ENCODE data around the gene HRH2. TPM values are rescaled to one million over a fixed set of nuclear protein-coding genes. Genes with fewer than 3 reads are reported as not detected.
A peak's percentile ranks its signal among the peaks of the same experiment; 100 is the strongest.

The HRH2 gene
- total RNA-seq, 2 experiments from 2014 or later: 2.9 to 3.4 TPM

DNA sequence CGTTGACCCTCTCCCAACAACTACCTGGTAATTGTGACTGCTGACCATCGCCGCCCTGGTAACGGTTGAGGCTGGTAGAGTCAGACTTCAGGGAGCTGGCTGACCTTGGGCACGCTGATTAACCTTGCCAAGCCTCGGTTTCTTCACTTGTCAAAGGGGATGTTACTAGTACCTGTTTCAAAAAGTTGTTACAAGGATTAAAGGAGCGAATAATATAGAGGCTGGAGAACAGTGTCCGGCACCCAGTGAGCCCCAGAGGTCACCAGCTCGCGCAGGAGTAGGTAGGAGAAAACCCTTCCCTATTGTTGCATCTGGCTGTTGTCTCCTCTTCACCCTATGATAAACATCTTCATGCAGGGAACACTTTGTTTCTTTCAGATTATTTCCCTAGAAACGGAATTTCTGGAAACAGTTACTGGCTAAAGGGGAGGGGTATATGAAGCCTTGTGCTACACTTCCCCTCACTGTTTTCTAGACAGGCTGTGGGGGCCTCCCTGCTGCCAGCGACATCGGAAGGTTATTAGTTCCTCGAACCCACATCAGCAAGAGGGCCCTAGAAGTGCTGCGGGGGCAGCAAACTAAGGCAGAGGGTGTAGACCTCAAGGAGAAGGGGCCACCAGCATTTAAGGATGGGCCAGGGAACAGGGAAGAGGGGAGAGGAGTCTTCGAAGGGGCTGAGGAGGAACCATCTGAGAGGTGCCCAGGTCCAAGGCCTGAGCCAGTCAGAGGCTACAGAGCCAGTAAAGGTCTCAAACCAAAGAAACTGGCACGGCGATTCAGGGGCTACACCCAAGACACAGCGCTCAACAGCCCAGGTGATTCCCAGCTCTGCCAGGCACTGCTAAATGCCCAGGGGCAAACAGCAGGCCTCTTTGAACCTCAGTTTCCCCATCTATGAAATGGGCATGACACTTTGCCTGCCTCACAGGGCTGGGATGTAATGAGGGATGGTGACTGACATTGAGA, 37.6 kb downstream of the HRH2 start:
- Mint-ChIP-seq H3K4me3 (no peak overlapping the region), H3K4me1 (ENCODE audit: low read depth) (peaks cover 61% of the 10 kb centered on the region), H3K36me3 (ENCODE audit: low read depth) (peaks cover 34% of the 10 kb centered on the region), H3K27me3 (no peaks in the 10 kb centered on the region), H3K9me3 (no peaks in the 10 kb centered on the region), H3K27ac (peak overlapping the region; percentile 61)
- H3K27ac ChIP-seq (ENCODE audit: low read depth in 1 of 2, low read length in 2 of 2): peak overlapping the region in 1 of 2 donors; percentile 13
- no peaks in the 10 kb centered on the region for H3K9me3 ChIP-seq (ENCODE audit: control insufficient read depth in 1 of 2, insufficient read depth in 1 of 2, low read length in 2 of 2)
- intact Hi-C loops (cut with DNase I, micrococcal nuclease): loop anchor here (1.0 to 10.0 kb wide), 4 partner anchors 35 to 741 kb away; no protein-coding TSS in a partner anchor
- no peak overlapping the region for H3K4me3 ChIP-seq (ENCODE audit: low read length)
- peaks cover 18% of the 10 kb centered on the region for H3K36me3 ChIP-seq (ENCODE audit: insufficient read depth, low read length)
- TF ChIP-seq, protein P1, sequence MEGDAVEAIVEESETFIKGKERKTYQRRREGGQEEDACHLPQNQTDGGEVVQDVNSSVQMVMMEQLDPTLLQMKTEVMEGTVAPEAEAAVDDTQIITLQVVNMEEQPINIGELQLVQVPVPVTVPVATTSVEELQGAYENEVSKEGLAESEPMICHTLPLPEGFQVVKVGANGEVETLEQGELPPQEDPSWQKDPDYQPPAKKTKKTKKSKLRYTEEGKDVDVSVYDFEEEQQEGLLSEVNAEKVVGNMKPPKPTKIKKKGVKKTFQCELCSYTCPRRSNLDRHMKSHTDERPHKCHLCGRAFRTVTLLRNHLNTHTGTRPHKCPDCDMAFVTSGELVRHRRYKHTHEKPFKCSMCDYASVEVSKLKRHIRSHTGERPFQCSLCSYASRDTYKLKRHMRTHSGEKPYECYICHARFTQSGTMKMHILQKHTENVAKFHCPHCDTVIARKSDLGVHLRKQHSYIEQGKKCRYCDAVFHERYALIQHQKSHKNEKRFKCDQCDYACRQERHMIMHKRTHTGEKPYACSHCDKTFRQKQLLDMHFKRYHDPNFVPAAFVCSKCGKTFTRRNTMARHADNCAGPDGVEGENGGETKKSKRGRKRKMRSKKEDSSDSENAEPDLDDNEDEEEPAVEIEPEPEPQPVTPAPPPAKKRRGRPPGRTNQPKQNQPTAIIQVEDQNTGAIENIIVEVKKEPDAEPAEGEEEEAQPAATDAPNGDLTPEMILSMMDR (IDR thresholded peaks at IDR 0.05): no peak
- ChIA-PET CTCF (interaction anchor here (1.2 to 2.4 kb wide), 2 partner anchors 161 kb away, joined by 3 to 13 read pairs; no protein-coding TSS in a partner anchor), POLR2A (no interaction called here)
- no peaks in the 10 kb centered on the region for H3K27me3 ChIP-seq (ENCODE audit: control insufficient read depth in 1 of 2, insufficient read depth in 2 of 2, low read length in 2 of 2)
- H3K4me1 ChIP-seq (ENCODE audit: insufficient read depth, low read length): peaks cover 36% of the 10 kb centered on the region
- DNase-seq (no peak), ATAC-seq (ENCODE audit: poor library complexity) (no peak)

DNA sequence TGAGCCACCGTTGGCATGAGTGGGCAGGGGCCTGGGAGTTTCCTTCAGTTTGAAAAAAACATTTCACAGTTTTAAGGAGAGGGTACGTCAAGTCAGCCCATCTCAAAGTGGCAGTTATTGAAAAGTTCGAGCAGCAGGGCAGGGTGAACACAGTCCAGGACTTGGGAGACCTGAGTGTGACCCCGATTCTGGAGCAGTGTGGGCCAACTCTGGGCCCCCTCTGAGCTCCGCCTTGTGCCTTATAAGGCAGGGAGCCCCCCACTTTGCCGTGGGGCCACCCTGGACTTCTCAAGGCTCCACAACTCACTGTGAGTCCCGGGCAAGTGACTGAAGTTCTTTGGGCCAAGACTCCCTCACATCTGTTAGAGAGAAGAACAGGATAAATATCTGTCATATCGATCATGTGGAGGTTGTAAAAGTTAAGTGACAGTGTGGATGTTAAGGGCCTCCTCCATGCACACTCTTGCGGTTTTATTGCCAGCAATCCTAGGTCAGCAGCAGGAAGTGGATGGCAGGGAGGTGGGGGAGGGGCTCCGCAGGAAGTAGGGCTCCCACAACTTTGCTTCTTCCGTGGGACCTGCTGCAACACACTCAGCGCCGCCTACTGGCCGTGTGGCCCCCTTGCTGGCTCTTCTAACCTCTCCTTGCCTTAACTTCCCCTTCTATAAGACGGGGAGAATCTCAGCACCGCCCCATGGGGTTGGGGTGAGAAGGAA, 38.4 kb downstream of the HRH2 start:
- peak overlapping the region; percentile 18 for H3K4me3 Mint-ChIP-seq
- Histone ChIP-seq H3K36me3 (ENCODE audit: insufficient read depth, low read length) (peaks cover 18% of the 10 kb centered on the region), H3K4me1 (ENCODE audit: insufficient read depth, low read length) (peaks cover 28% of the 10 kb centered on the region), H3K4me3 (ENCODE audit: low read length) (no peak overlapping the region), H3K27me3 (ENCODE audit: control insufficient read depth in 1 of 2, insufficient read depth in 2 of 2, low read length in 2 of 2) (no peaks in the 10 kb centered on the region), H3K9me3 (ENCODE audit: control insufficient read depth in 1 of 2, insufficient read depth in 1 of 2, low read length in 2 of 2) (no peaks in the 10 kb centered on the region), H3K27ac (ENCODE audit: low read depth in 1 of 2, low read length in 2 of 2) (peak overlapping the region in 1 of 2 donors; percentile 13)
- no peaks in the 10 kb centered on the region for H3K9me3 Mint-ChIP-seq
- intact Hi-C loops (cut with DNase I, micrococcal nuclease): loop anchor here (1.0 to 10.0 kb wide), 3 partner anchors 44 to 741 kb away; no protein-coding TSS in a partner anchor
- DNase-seq: peak; percentile 50 to 87 (median 70)
- ChIA-PET POLR2A (interaction anchor here (1.1 kb wide), 1 partner anchor 44 kb away, joined by 3 read pairs; no protein-coding TSS in a partner anchor), CTCF (interaction anchor here (1.1 to 2.4 kb wide), 2 partner anchors 160 to 162 kb away, joined by 3 to 13 read pairs; no protein-coding TSS in a partner anchor)
- peaks cover 53% of the 10 kb centered on the region for H3K4me1 Mint-ChIP-seq (ENCODE audit: low read depth)
- ATAC-seq (ENCODE audit: poor library complexity): peak; percentile 80
- TF ChIP-seq, protein P1 (IDR thresholded peaks at IDR 0.05): peak; percentile 88
- H3K36me3 Mint-ChIP-seq (ENCODE audit: low read depth): peaks cover 33% of the 10 kb centered on the region
- no peaks in the 10 kb centered on the region for H3K27me3 Mint-ChIP-seq
- H3K27ac Mint-ChIP-seq: peak overlapping the region; percentile 61

GRCh38 chr5:175696855-175697198, 39.0 kb downstream of the HRH2 start:
- Mint-ChIP-seq H3K9me3 (no peaks in the 10 kb centered on the region), H3K4me1 (ENCODE audit: low read depth) (peaks cover 53% of the 10 kb centered on the region), H3K4me3 (no peak overlapping the region), H3K27me3 (no peaks in the 10 kb centered on the region), H3K36me3 (ENCODE audit: low read depth) (peaks cover 38% of the 10 kb centered on the region), H3K27ac (peak overlapping the region; percentile 61)
- no peak overlapping the region for H3K27ac ChIP-seq (ENCODE audit: low read depth in 1 of 2, low read length in 2 of 2)
- DNase-seq (no peak), ATAC-seq (ENCODE audit: poor library complexity) (no peak)
- H3K4me1 ChIP-seq (ENCODE audit: insufficient read depth, low read length): peaks cover 26% of the 10 kb centered on the region
- no peak overlapping the region for H3K4me3 ChIP-seq (ENCODE audit: low read length)
- POLR2A ChIA-PET: interaction anchor here (1.1 to 2.2 kb wide), 2 partner anchors 44 to 163 kb away, joined by 3 to 8 read pairs; no protein-coding TSS in a partner anchor
- H3K36me3 ChIP-seq (ENCODE audit: insufficient read depth, low read length): peaks cover 18% of the 10 kb centered on the region
- CTCF ChIA-PET: interaction anchor here (1.1 to 2.4 kb wide), 2 partner anchors 160 to 163 kb away, joined by 3 to 13 read pairs; no protein-coding TSS in a partner anchor
- H3K27me3 ChIP-seq (ENCODE audit: control insufficient read depth in 1 of 2, insufficient read depth in 2 of 2, low read length in 2 of 2): no peaks in the 10 kb centered on the region
- no peaks in the 10 kb centered on the region for H3K9me3 ChIP-seq (ENCODE audit: control insufficient read depth in 1 of 2, insufficient read depth in 1 of 2, low read length in 2 of 2)
- TF ChIP-seq, protein P1 (IDR thresholded peaks at IDR 0.05): peak; percentile 53
- intact Hi-C loops (cut with DNase I, micrococcal nuclease): loop anchor here (1.0 to 10.0 kb wide), 3 partner anchors 45 to 742 kb away; no protein-coding TSS in a partner anchor
